ENCODE data around the gene TNXB.

GRCh38 chr6:32128751-32129296 is 19.7 kb upstream of the TNXB start:
- TF ChIP-seq CTCF (conservative IDR thresholded peaks at IDR 0.05; ENCODE audit: low read depth, low read length) (no peak), EZH2 (IDR thresholded peaks at IDR 0.05; ENCODE audit: borderline replicate concordance, low read depth, low read length, poor library complexity, severe bottlenecking) (no peak)
